Measurements from ENCODE around the gene SLC23A2. TPM values are rescaled to one million over a fixed set of nuclear protein-coding genes. Genes with fewer than 3 reads are reported as not detected.

SLC23A2 gene
- total and polyA plus RNA-seq, 2 experiments from 2014 or later = 5.9 to 9.6 TPM

GRCh38 chr20:4905613-4906012, 95.7 kb downstream of the SLC23A2 start:
- H3K27me3 ChIP-seq (replicated peaks; ENCODE audit: insufficient read depth) = no peaks in the 10 kb centered on the region
- no peaks in the 10 kb centered on the region for H3K36me3 ChIP-seq (ENCODE audit: low read depth)
- H3K4me2 ChIP-seq (ENCODE audit: unreplicated experiment) = no peak overlapping the region
- DNase-seq = no peak
- H3K79me2 ChIP-seq (ENCODE audit: insufficient read depth) = no peaks in the 10 kb centered on the region
- no peak overlapping the region for H3K9ac ChIP-seq
- TF ChIP-seq EZH2phosphoT487 (IDR thresholded peaks at IDR 0.05; ENCODE audit: insufficient read depth, low read depth) (no peak), EZH2 (IDR thresholded peaks at IDR 0.05; ENCODE audit: insufficient read depth, poor library complexity, severe bottlenecking) (no peak)
- no peaks in the 10 kb centered on the region for H3K9me3 ChIP-seq (ENCODE audit: low read depth)
- H2AFZ ChIP-seq = no peak overlapping the region
- H4K20me1 ChIP-seq (ENCODE audit: insufficient read depth) = no peaks in the 10 kb centered on the region
- no peak overlapping the region for H3K27ac ChIP-seq
- in situ Hi-C loops (cut with MboI) = no loop called here
- WGBS, 2 experiments (ENCODE audit: low coverage in 1 of 2, low lambda C conversion rate in 2 of 2, missing lambda C conversion rate in 2 of 2) = 70 to 77% methylated on average over 4 of the region's 4 CpGs
- H3K9me2 ChIP-seq (ENCODE audit: insufficient read depth) = no peaks in the 10 kb centered on the region
- H3F3A ChIP-seq (ENCODE audit: insufficient read depth) = no peaks in the 10 kb centered on the region
- H3K4me3 ChIP-seq = no peak overlapping the region
- H3K4me1 ChIP-seq (ENCODE audit: insufficient read depth) = no peaks in the 10 kb centered on the region

- Histone ChIP-seq H3K36me3 (ENCODE audit: low read depth) (no peaks in the 10 kb centered on the region), H3F3A (ENCODE audit: insufficient read depth) (no peaks in the 10 kb centered on the region), H3K4me2 (ENCODE audit: unreplicated experiment) (no peak overlapping the region), H3K4me3 (no peak overlapping the region), H2AFZ (no peak overlapping the region), H3K27ac (no peak overlapping the region), H3K27me3 (replicated peaks; ENCODE audit: insufficient read depth) (no peaks in the 10 kb centered on the region), H3K4me1 (ENCODE audit: insufficient read depth) (no peaks in the 10 kb centered on the region), H3K9me2 (ENCODE audit: insufficient read depth) (no peaks in the 10 kb centered on the region), H3K9ac (no peak overlapping the region), H3K9me3 (ENCODE audit: low read depth) (no peaks in the 10 kb centered on the region), H4K20me1 (ENCODE audit: insufficient read depth) (no peaks in the 10 kb centered on the region), H3K79me2 (ENCODE audit: insufficient read depth) (no peaks in the 10 kb centered on the region)
- no peak for DNase-seq
- in situ Hi-C loops (cut with MboI) = no loop called here
- 94 to 97% methylated on average over 4 of the region's 4 CpGs for WGBS, 2 experiments (ENCODE audit: low coverage in 1 of 2, low lambda C conversion rate in 2 of 2, missing lambda C conversion rate in 2 of 2)
- TF ChIP-seq EZH2phosphoT487 (IDR thresholded peaks at IDR 0.05; ENCODE audit: insufficient read depth, low read depth) (no peak), EZH2 (IDR thresholded peaks at IDR 0.05; ENCODE audit: insufficient read depth, poor library complexity, severe bottlenecking) (no peak)
These were observed 96.1 kb downstream of the SLC23A2 start for GRCh38 chr20:4905195-4905594.

- H3K9me2 ChIP-seq (ENCODE audit: insufficient read depth) = no peaks in the 10 kb centered on the region
- H3K79me2 ChIP-seq (ENCODE audit: insufficient read depth) = no peaks in the 10 kb centered on the region
- 93% methylated on average over 4 of the region's 4 CpGs for WGBS, 2 experiments (ENCODE audit: low coverage in 1 of 2, low lambda C conversion rate in 2 of 2, missing lambda C conversion rate in 2 of 2)
These were observed 97.0 kb downstream of the SLC23A2 start for GRCh38 chr20:4904127-4904860.

GRCh38 chr20:4902788-4903187, 98.5 kb downstream of the SLC23A2 start:
- Histone ChIP-seq H3K36me3 (ENCODE audit: low read depth) (no peaks in the 10 kb centered on the region), H3F3A (ENCODE audit: insufficient read depth) (peaks cover 8% of the 10 kb centered on the region; the same call in 1 of the 2 replicates), H4K20me1 (ENCODE audit: insufficient read depth) (no peaks in the 10 kb centered on the region), H3K9me3 (ENCODE audit: low read depth) (no peaks in the 10 kb centered on the region), H3K9ac (no peak overlapping the region), H3K4me3 (no peak overlapping the region), H3K79me2 (ENCODE audit: insufficient read depth) (no peaks in the 10 kb centered on the region), H3K27ac (no peak overlapping the region), H3K4me2 (ENCODE audit: unreplicated experiment) (no peak overlapping the region), H3K9me2 (ENCODE audit: insufficient read depth) (no peaks in the 10 kb centered on the region), H3K27me3 (replicated peaks; ENCODE audit: insufficient read depth) (no peaks in the 10 kb centered on the region), H3K4me1 (ENCODE audit: insufficient read depth) (peaks cover 11% of the 10 kb centered on the region), H2AFZ (no peak overlapping the region)
- TF ChIP-seq EZH2phosphoT487 (IDR thresholded peaks at IDR 0.05; ENCODE audit: insufficient read depth, low read depth) (no peak), EZH2 (IDR thresholded peaks at IDR 0.05; ENCODE audit: insufficient read depth, poor library complexity, severe bottlenecking) (no peak)
- in situ Hi-C loops (cut with MboI) = no loop called here
- WGBS, 2 experiments (ENCODE audit: low coverage in 1 of 2, low lambda C conversion rate in 2 of 2, missing lambda C conversion rate in 2 of 2) = 86 to 93% methylated on average over 4 of the region's 4 CpGs
- DNase-seq = no peak

More at GRCh38 chr20:4904127-4904860, 97.0 kb downstream of the SLC23A2 start:
- no peaks in the 10 kb centered on the region for H3K9me3 ChIP-seq (ENCODE audit: low read depth)
- H3K27me3 ChIP-seq (replicated peaks; ENCODE audit: insufficient read depth) = no peaks in the 10 kb centered on the region
- no peak overlapping the region for H3K27ac ChIP-seq
- no peaks in the 10 kb centered on the region for H3K4me1 ChIP-seq (ENCODE audit: insufficient read depth)
- H3K4me3 ChIP-seq = no peak overlapping the region
- H4K20me1 ChIP-seq (ENCODE audit: insufficient read depth) = no peaks in the 10 kb centered on the region
- in situ Hi-C loops (cut with MboI) = no loop called here
- H3F3A ChIP-seq (ENCODE audit: insufficient read depth) = no peaks in the 10 kb centered on the region
- no peak overlapping the region for H2AFZ ChIP-seq
- no peak overlapping the region for H3K9ac ChIP-seq
- H3K4me2 ChIP-seq (ENCODE audit: unreplicated experiment) = no peak overlapping the region
- H3K36me3 ChIP-seq (ENCODE audit: low read depth) = no peaks in the 10 kb centered on the region
- no peak for TF ChIP-seq EZH2phosphoT487 (IDR thresholded peaks at IDR 0.05; ENCODE audit: insufficient read depth, low read depth)
- no peak for TF ChIP-seq EZH2 (IDR thresholded peaks at IDR 0.05; ENCODE audit: insufficient read depth, poor library complexity, severe bottlenecking)
- no peak for DNase-seq
